WI38 (cell line): ENCODE results near the gene HAS3.
A peak's percentile ranks its signal among the peaks of the same experiment; 100 is the strongest.
"Not testable (repeated sequence)": the region's sequence is repeated elsewhere in the genome, so short reads cannot be mapped to it uniquely, and the experiment has no call there.

Source experiments
- H3K4me3 ChIP-seq: 2 replicates; pipeline ENCODE4 v1.5.1; 2011; ENCODE audit warnings: low read depth, mild to moderate bottlenecking, control low read depth, low read length
- CTCF ChIP-seq: IDR thresholded peaks from 2 replicates; pipeline ENCODE4 v1.5.1; 2012; ENCODE audit warnings: low read depth, mild to moderate bottlenecking, control low read depth, low read length

The HAS3 gene

GRCh38 chr16:69138608-69139007, 33.2 kb downstream of the HAS3 start:
- no peak for TF ChIP-seq CTCF
- H3K4me3 ChIP-seq: no peak overlapping the region

DNA sequence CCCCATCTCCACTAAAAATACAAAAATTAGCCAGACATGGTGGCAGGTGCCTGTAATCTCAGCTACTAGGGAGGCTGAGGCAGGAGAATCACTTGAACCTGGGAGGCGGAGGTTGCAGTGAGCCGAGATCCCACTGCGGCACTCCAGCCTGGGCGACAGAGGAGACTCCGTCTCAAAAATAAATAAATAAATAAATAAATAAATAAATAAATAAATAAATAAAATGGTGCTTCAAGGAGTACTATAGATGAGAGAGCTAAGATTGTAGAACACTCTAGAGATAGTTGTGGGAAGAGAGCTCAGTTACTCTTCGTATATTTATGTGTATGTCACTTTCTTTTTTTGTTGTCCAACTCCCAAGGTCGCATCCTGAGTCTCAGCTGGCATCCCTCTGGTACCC, 34.0 kb downstream of the HAS3 start:
- not testable (repeated sequence) for H3K4me3 ChIP-seq

GRCh38 chr16:69141014-69141413, 35.6 kb downstream of the HAS3 start:
- no peak for TF ChIP-seq CTCF
- no peak overlapping the region for H3K4me3 ChIP-seq

DNA sequence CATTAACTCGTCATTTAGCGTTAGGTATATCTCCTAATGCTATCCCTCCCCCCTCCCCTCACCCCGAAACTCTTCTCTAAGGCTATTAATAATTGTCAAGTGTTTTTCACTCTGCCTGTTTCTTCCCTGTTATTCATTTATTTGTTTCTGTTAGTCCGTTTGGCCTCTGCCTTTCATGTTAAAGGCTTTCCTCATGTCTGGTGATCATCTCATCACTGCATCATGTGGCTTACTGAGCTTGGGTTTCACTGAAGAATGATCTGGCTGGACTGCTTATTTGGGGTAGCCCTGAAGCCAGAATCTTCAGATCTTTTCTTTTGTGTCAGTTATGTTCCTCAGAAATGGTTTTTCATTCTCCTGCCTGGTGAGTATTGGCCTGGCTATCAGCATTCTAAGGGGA, 36.5 kb downstream of the HAS3 start:
- no peak overlapping the region for H3K4me3 ChIP-seq
- TF ChIP-seq CTCF: no peak

DNA sequence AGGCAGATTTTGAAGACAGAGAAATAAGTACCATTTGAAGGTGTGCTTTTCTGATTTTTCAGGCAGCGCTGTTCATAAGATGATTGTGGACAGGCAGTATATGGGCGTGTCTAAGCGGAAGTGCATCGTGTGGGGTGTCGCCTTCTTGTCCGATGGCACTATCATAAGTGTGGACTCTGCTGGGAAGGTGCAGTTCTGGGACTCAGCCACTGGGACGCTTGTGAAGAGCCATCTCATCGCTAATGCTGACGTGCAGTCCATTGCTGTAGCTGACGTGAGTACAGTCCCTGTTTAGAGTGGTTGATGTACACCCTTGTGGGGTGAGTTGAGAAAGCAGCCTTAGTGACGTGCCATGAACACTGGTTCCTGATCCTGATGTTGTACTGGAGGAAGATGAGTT, 37.7 kb downstream of the HAS3 start:
- TF ChIP-seq CTCF: no peak
- H3K4me3 ChIP-seq: no peak overlapping the region

GRCh38 chr16:69145658-69146057, 40.2 kb downstream of the HAS3 start:
- TF ChIP-seq CTCF: no peak
- H3K4me3 ChIP-seq: no peak overlapping the region

DNA sequence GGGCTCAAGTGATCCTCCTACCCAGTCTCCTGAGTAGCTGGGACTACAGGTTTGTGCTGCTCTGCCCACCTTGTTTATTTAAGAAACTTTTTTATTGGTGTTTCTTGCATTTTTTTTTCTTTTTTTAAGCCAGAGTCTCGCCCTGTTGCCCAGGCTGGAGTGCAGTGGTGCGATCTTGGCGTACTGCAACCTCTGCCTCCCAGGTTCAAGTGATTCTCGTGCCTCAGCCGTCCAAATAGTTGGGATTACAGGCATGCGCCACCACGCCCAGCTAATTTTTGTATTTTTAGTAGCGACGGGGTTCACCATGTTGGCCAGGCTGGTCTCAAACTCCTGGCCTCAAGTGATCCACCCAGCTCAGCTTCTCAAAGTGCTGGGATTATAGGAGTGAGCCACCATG, 44.2 kb downstream of the HAS3 start:
- not testable (repeated sequence) for H3K4me3 ChIP-seq

- H3K4me3 ChIP-seq: no peak overlapping the region
- TF ChIP-seq CTCF: peak; percentile 58
Observed at GRCh38 chr16:69150146-69150865, 44.9 kb downstream of the HAS3 start.
